Glutamatergic neuron (in vitro differentiated cells): ENCODE data around the gene IMMT. TPM values are rescaled to one million over a fixed set of nuclear protein-coding genes. Genes with fewer than 3 reads are reported as not detected.

Source experiments
- DNase-seq: peaks from one replicate; pipeline ENCODE4 v3.0.0; 2022
- H3K27ac Mint-ChIP-seq: one replicate; pipeline ENCODE4 v1.8.0; 2020; ENCODE audit warnings: mild to moderate bottlenecking, mixed read lengths, inconsistent platforms; ENCODE audit not compliant: unreplicated experiment
- H3K27me3 Mint-ChIP-seq: one replicate; pipeline ENCODE4 v1.8.0; 2020; ENCODE audit warnings: mild to moderate bottlenecking, moderate library complexity, mixed read lengths, inconsistent platforms; ENCODE audit not compliant: unreplicated experiment
- H3K36me3 Mint-ChIP-seq: one replicate; pipeline ENCODE4 v1.8.0; 2020; ENCODE audit warnings: mild to moderate bottlenecking, mixed read lengths, inconsistent platforms; ENCODE audit not compliant: unreplicated experiment
- H3K4me1 Mint-ChIP-seq: one replicate; pipeline ENCODE4 v1.8.0; 2020; ENCODE audit warnings: mild to moderate bottlenecking, low read depth, mixed read lengths, inconsistent platforms; ENCODE audit not compliant: unreplicated experiment
- H3K4me3 Mint-ChIP-seq: one replicate; pipeline ENCODE4 v1.8.0; 2020; ENCODE audit warnings: mild to moderate bottlenecking, mixed read lengths, inconsistent platforms; ENCODE audit not compliant: unreplicated experiment
- H3K9me3 Mint-ChIP-seq: one replicate; pipeline ENCODE4 v1.8.0; 2020; ENCODE audit warnings: mild to moderate bottlenecking, moderate library complexity, mixed read lengths, inconsistent platforms; ENCODE audit not compliant: unreplicated experiment
- total RNA-seq: library from RNA; stranded (reverse); fragmentation: NEBNext Ultra II Directional; extraction: Animal tissue kit (Norgen Biotek cat#: 25700); gene quantifications from one replicate; pipeline ENCODE4 v1.2.1, GENCODE V29; 2021; ENCODE audit not compliant: unreplicated experiment
- TF ChIP-seq, protein P1 (sequence below): fragments of 200-600 bp; sonication (generic); IDR thresholded peaks from one replicate; pipeline ENCODE4 v1.5.0; 2021; ENCODE audit not compliant: partially characterized antibody, unreplicated experiment

Gene IMMT
- total RNA-seq, 1 donor from 2014 or later, result 124 TPM

GRCh38 chr2:86140969-86141392 is 54.3 kb downstream of the IMMT start:
- DNase-seq, result no peak
- H3K9me3 Mint-ChIP-seq, result no peaks in the 10 kb centered on the region
- no peak overlapping the region for H3K27ac Mint-ChIP-seq
- no peak overlapping the region for H3K4me3 Mint-ChIP-seq
- H3K27me3 Mint-ChIP-seq, result peaks cover 1% of the 10 kb centered on the region
- TF ChIP-seq, protein P1, sequence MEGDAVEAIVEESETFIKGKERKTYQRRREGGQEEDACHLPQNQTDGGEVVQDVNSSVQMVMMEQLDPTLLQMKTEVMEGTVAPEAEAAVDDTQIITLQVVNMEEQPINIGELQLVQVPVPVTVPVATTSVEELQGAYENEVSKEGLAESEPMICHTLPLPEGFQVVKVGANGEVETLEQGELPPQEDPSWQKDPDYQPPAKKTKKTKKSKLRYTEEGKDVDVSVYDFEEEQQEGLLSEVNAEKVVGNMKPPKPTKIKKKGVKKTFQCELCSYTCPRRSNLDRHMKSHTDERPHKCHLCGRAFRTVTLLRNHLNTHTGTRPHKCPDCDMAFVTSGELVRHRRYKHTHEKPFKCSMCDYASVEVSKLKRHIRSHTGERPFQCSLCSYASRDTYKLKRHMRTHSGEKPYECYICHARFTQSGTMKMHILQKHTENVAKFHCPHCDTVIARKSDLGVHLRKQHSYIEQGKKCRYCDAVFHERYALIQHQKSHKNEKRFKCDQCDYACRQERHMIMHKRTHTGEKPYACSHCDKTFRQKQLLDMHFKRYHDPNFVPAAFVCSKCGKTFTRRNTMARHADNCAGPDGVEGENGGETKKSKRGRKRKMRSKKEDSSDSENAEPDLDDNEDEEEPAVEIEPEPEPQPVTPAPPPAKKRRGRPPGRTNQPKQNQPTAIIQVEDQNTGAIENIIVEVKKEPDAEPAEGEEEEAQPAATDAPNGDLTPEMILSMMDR, result no peak
- H3K4me1 Mint-ChIP-seq, result no peaks in the 10 kb centered on the region
- peaks cover 4% of the 10 kb centered on the region for H3K36me3 Mint-ChIP-seq

GRCh38 chr2:86139981-86140380 is 55.3 kb downstream of the IMMT start:
- Mint-ChIP-seq H3K4me3 (no peak overlapping the region), H3K27me3 (peaks cover 1% of the 10 kb centered on the region), H3K36me3 (peaks cover 3% of the 10 kb centered on the region), H3K4me1 (no peaks in the 10 kb centered on the region), H3K27ac (no peak overlapping the region), H3K9me3 (no peaks in the 10 kb centered on the region)
- DNase-seq, result no peak
- TF ChIP-seq, protein P1, result no peak

DNA sequence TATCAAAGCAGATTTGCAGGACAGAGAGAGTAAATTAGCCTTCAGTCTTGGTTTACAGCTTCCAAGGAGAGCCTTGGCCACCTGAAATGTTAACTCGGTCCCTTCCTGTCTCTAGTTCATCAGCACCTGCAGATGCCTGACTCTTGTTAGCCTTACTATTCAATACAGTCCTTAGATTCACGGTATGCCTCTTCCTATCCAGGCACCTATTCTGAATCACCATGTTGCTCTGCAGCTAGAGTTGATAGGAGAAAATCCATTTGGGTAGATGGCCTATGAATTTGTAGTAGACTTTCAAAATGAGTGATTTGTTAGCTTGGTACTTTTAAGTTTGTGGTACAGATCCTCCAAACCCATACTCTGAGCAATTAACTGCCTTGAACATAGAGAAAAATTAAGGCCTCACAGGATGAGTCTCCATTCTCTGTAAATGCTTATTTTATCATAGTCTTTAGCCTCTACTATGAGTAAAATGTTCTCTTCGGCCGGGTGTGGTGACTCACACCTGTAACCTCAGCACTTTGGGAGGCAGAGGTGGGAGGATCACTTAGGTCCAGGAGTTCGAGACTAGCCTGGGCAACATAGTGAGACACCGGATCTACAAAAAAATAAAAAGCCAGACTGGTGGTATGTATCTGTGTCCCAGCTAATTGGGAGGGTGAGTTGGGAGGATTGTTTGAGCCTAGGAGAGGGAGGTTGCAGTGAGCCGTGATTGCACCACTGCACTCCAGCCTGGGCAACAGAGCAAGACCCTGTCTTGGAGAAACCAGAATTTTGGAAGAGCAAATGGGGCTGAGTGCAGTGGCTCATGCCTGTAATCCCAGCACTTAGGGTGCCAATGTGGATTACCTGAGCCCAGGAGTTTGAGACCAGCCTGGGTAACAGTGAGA is 56.3 kb downstream of the IMMT start:
- TF ChIP-seq, protein P1, result no peak
- H3K9me3 Mint-ChIP-seq, result no peaks in the 10 kb centered on the region
- H3K4me1 Mint-ChIP-seq, result no peaks in the 10 kb centered on the region
- peaks cover 1% of the 10 kb centered on the region for H3K27me3 Mint-ChIP-seq
- no peaks in the 10 kb centered on the region for H3K36me3 Mint-ChIP-seq
- no peak for DNase-seq
- H3K27ac Mint-ChIP-seq, result no peak overlapping the region
- H3K4me3 Mint-ChIP-seq, result no peak overlapping the region

GRCh38 chr2:86136141-86136540 is 59.1 kb downstream of the IMMT start:
- Mint-ChIP-seq H3K4me1 (no peaks in the 10 kb centered on the region), H3K27me3 (no peaks in the 10 kb centered on the region), H3K4me3 (no peak overlapping the region), H3K9me3 (no peaks in the 10 kb centered on the region), H3K36me3 (no peaks in the 10 kb centered on the region), H3K27ac (no peak overlapping the region)
- no peak for DNase-seq
- TF ChIP-seq, protein P1, result no peak

GRCh38 chr2:86135653-86136052 is 59.6 kb downstream of the IMMT start:
- no peaks in the 10 kb centered on the region for H3K4me1 Mint-ChIP-seq
- TF ChIP-seq, protein P1, result no peak
- no peak overlapping the region for H3K27ac Mint-ChIP-seq
- H3K4me3 Mint-ChIP-seq, result no peak overlapping the region
- no peaks in the 10 kb centered on the region for H3K36me3 Mint-ChIP-seq
- no peaks in the 10 kb centered on the region for H3K9me3 Mint-ChIP-seq
- no peaks in the 10 kb centered on the region for H3K27me3 Mint-ChIP-seq
- DNase-seq, result no peak
